K562 (cell line): ENCODE measurements around the gene EFHD2. TPM values are rescaled to one million over a fixed set of nuclear protein-coding genes. Genes with fewer than 3 reads are reported as not detected.
A peak's percentile ranks its signal among the peaks of the same experiment; 100 is the strongest.

ENCODE experiments used
- ATAC-seq: fragments of 200-7000 bp; cut with Tn5 transposase; 3 replicates; pipeline ENCODE4 v1.9.1; 2020; ENCODE audit warnings: moderate library complexity
- BruUV-seq: library from RNA; stranded (reverse); fragments of 400-500 nt; replicated peaks from 2 replicates; lab custom pipeline; 2021; lab: Mats Ljungman, UMichigan
- CTCF ChIA-PET: fragments of 300-600 bp; formaldehyde crosslinking; extraction: SDS; loops from one replicate; lab custom pipeline; 2021; ENCODE audit warnings: low intra/inter-chr PET ratio; lab: Yijun Ruan, JAX
- POLR2A ChIA-PET: fragments of 300-600, 350-650 bp; sonication (Branson Sonifier 250); formaldehyde crosslinking; extraction: SDS; loops from one replicate; lab custom pipeline; 2021; ENCODE audit warnings: antibody characterized with exemption, inconsistent platforms; lab: Yijun Ruan, JAX
- DNase-seq, 4 experiments: peaks; one replicate each; pipeline versions ENCODE4 v3.0.0 to v3.0.0-alpha.2; 2011 to 2018; ENCODE audit warnings: low spot score in 3 of 4, mixed read lengths in 3 of 4; ENCODE audit errors: extremely low read depth in 1 of 4
- FAIRE-seq: peaks from 2 replicates; lab custom pipeline; 2011; peaks lifted over from hg19 to GRCh38; lab: Jason Lieb, UNC
- H2AFZ ChIP-seq: 2 replicates; pipeline ENCODE4 v1.6.0; 2011; ENCODE audit warnings: low read depth, low read length, control low read depth, inconsistent platforms
- H3K27ac ChIP-seq: fragments of 200-600 bp; 3 replicates; pipeline ENCODE4 v1.8.0; 2011; ENCODE audit warnings: low read depth, mild to moderate bottlenecking, control low read depth, inconsistent platforms, low read length, moderate library complexity, mixed read lengths; ENCODE audit errors: extremely low read depth
- H3K27me3 ChIP-seq, 2 experiments: fragments of 300-600 bp in 1 of 2; 2 replicates in 1 of 2; 3 replicates in 1 of 2; pipeline versions ENCODE4 v1.6.0 to v1.8.0; 2011; ENCODE audit warnings: inconsistent platforms in 2 of 2, low read length in 2 of 2, mild to moderate bottlenecking in 1 of 2, mixed read lengths in 1 of 2, moderate library complexity in 1 of 2; ENCODE audit not compliant: control insufficient read depth in 2 of 2, insufficient read depth in 2 of 2
- H3K36me3 ChIP-seq: fragments of 300-600 bp; 3 replicates; pipeline ENCODE4 v1.8.0; 2011; ENCODE audit warnings: mild to moderate bottlenecking, low read length, inconsistent platforms; ENCODE audit not compliant: control insufficient read depth, insufficient read depth
- H3K4me1 ChIP-seq, 2 experiments: fragments of 200-600 bp in 1 of 2; replicated peaks in 1 of 2; 2 replicates in 1 of 2; 3 replicates in 1 of 2; pipeline versions ENCODE4 v1.5.1 to v1.8.0; 2011; ENCODE audit warnings: inconsistent platforms in 2 of 2, low read length in 2 of 2, mild to moderate bottlenecking in 1 of 2, mixed read lengths in 1 of 2, moderate library complexity in 1 of 2; ENCODE audit not compliant: control insufficient read depth in 2 of 2, insufficient read depth in 2 of 2
- H3K4me2 ChIP-seq: 2 replicates; pipeline ENCODE4 v1.6.1; 2011; ENCODE audit warnings: low read length, control low read depth, inconsistent platforms, mixed read lengths; ENCODE audit not compliant: insufficient read depth
- H3K4me3 ChIP-seq: fragments of 200-600 bp; sonication (generic), shearing (Covaris generic); 2 replicates; pipeline ENCODE4 v1.5.1; 2016; ENCODE audit warnings: control low read depth, inconsistent platforms
- H3K79me2 ChIP-seq: fragments of 200-600 bp; 3 replicates; pipeline ENCODE4 v1.8.0; 2011; ENCODE audit warnings: low read length, inconsistent platforms; ENCODE audit not compliant: control insufficient read depth, insufficient read depth
- H3K9ac ChIP-seq, 2 experiments: 2 replicates each; pipeline versions ENCODE4 v1.6.0 to v1.6.1; 2011; ENCODE audit warnings: low read depth in 2 of 2, low read length in 2 of 2, control low read depth in 1 of 2, inconsistent platforms in 1 of 2, mild to moderate bottlenecking in 1 of 2, mixed read lengths in 1 of 2; ENCODE audit not compliant: insufficient read depth in 1 of 2
- H3K9me1 ChIP-seq: one replicate; pipeline ENCODE4 v1.6.0; 2011; ENCODE audit warnings: inconsistent platforms, mild to moderate bottlenecking, low read length, moderate library complexity; ENCODE audit not compliant: control insufficient read depth, insufficient read depth
- H3K9me3 ChIP-seq: replicated peaks from 2 replicates; pipeline ENCODE4 v1.5.1; 2011; ENCODE audit warnings: low read depth, low read length, inconsistent platforms; ENCODE audit not compliant: control insufficient read depth, insufficient read depth
- H4K20me1 ChIP-seq: replicated peaks from 2 replicates; pipeline ENCODE4 v1.6.1; 2011; ENCODE audit warnings: low read length, inconsistent platforms, mixed read lengths; ENCODE audit not compliant: control insufficient read depth, insufficient read depth
- BCOR ChIP-seq: fragments of 450-650 bp; IDR thresholded peaks from 2 replicates; pipeline ENCODE4 v1.6.1; 2016
- CCNT2 ChIP-seq: IDR thresholded peaks from 2 replicates; pipeline ENCODE4 v1.6.1; 2011; ENCODE audit warnings: borderline replicate concordance, low read depth, mild to moderate bottlenecking, moderate library complexity, mixed read lengths, low read length; ENCODE audit not compliant: insufficient read length; ENCODE audit errors: extremely low read depth
- KDM1A ChIP-seq, 2 experiments: fragments of 450-650 bp; IDR thresholded peaks; 2 replicates each; pipeline ENCODE4 v1.6.1; 2016; ENCODE audit warnings: mild to moderate bottlenecking in 2 of 2
- NEUROD1 ChIP-seq: fragments of 150-350 bp; IDR thresholded peaks from 2 replicates; pipeline ENCODE4 v1.6.1; 2014; ENCODE audit warnings: borderline replicate concordance, low read length, low read depth; ENCODE audit not compliant: partially characterized antibody
- NR2C2 ChIP-seq, 2 experiments: fragments of 200-800 bp in 1 of 2; sonication (Bioruptor generic) in 1 of 2; sonication (generic) in 1 of 2; formaldehyde crosslinking in 1 of 2; IDR thresholded peaks; 2 replicates each; pipeline versions ENCODE4 v1.6.1 to v1.8.0; 2016 to 2022; ENCODE audit warnings: mild to moderate bottlenecking in 1 of 2, missing compliant biosample characterization in 1 of 2, missing genetic modification characterization in 1 of 2, missing genetic modification reagents in 1 of 2
- RCOR1 ChIP-seq, 2 experiments: IDR thresholded peaks; 2 replicates each; pipeline ENCODE4 v1.6.1; 2012; ENCODE audit warnings: low read depth in 2 of 2, low read length in 2 of 2, borderline replicate concordance in 1 of 2, improper control_type of control experiment in 1 of 2
- SMARCA5 ChIP-seq: fragments of 450-650 bp; IDR thresholded peaks from 2 replicates; pipeline ENCODE4 v1.6.1; 2016
- ZFP36 ChIP-seq: fragments of 150-350 bp; IDR thresholded peaks from 2 replicates; pipeline ENCODE4 v1.6.1; 2018; ENCODE audit warnings: low read length, low read depth; ENCODE audit not compliant: partially characterized antibody
- WGBS: fragments of 100-300 bp; shearing (Covaris generic); methylation state at CpG from one replicate; pipeline ENCODE4 v1.1.6; 2016; ENCODE audit warnings: low coverage, mixed read lengths; ENCODE audit not compliant: insufficient coverage; ENCODE audit errors: missing lambda C conversion rate; 5-methylcytosine and 5-hydroxymethylcytosine counted together
- in situ Hi-C: fragments of 300-500 bp; cut with MboI; formaldehyde crosslinking; loops from 4 replicates; pipeline ENCODE4 v1.15.0; 2018; ENCODE audit warnings: inconsistent platforms, mixed read lengths
- intact Hi-C: fragments of 100-400 bp; cut with micrococcal nuclease; formaldehyde crosslinking; loops from 2 replicates; pipeline ENCODE4 v1.14.2; 2022
- polyA plus RNA-seq, 8 experiments: library from polyadenylated mRNA; depleted of rRNA in 4 of 8; stranded (reverse) in 5 of 8; unstranded in 3 of 8; fragments of >200 nt; fragmentation: Nextera tagmentation in 2 of 8; fragmentation: Illumina TruSeq in 1 of 8; extraction: Ambion mirVana in 2 of 8; extraction: Trizol in 1 of 8; gene quantifications; 2 replicates each; pipeline versions ENCODE4 v1.2.1 to v1.2.3, GENCODE V29; 2011 to 2014; ENCODE audit warnings: inconsistent platforms in 1 of 8, missing spikeins in 1 of 8
- total RNA-seq, 7 experiments: library from RNA; depleted of rRNA in 6 of 7; stranded (reverse); fragments of >200 nt in 6 of 7; fragmentation: Illumina TruSeq in 2 of 7; extraction: Trizol in 2 of 7; gene quantifications; 2 replicates each; pipeline versions ENCODE4 v1.2.1 to v1.2.3, GENCODE V29; 2011 to 2021; ENCODE audit warnings: low replicate concordance in 1 of 7
- TF ChIP-seq, protein P1 (sequence below): fragments of 250-450 bp; sonication (Bioruptor Pico); IDR thresholded peaks from 2 replicates; pipeline ENCODE4 v1.8.0; 2021; ENCODE audit warnings: moderate library complexity, mild to moderate bottlenecking, inconsistent platforms
- TF ChIP-seq, protein P2 (sequence below): sonication (generic); formaldehyde crosslinking; IDR thresholded peaks from 2 replicates; pipeline ENCODE4 v1.8.1; 2023; ENCODE audit warnings: mild to moderate bottlenecking, missing genetic modification reagents

EFHD2 gene
- total and polyA plus RNA-seq, 9 of the 15 experiments (the other 6 are each of a cell fraction or from before 2014, with no cell fraction given) = 1.7 to 73.5 (median 25.2) TPM

DNA sequence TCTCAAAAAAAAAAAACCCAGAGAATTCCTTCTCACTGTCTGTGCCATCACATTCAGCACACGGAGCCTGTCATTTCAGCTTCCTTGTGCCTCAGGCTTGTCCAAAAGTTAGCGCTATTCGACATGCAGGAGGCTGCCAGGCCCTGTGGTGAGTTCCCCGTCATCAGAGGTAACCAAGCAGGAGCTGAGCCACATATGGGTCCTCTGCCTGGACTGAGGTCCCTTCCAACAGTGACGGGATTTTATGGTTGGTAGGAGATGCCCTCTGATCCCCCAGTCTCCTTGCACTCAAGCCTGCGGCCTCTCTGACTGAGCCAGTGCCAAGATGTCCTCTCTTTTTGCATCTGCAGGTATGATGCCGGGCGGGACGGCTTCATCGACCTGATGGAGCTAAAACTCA, 15.8 kb downstream of the EFHD2 start:
- Histone ChIP-seq H3K36me3 (peaks cover 37% of the 10 kb centered on the region; the same call in 2 of the 3 replicates), H3K27ac (no peak overlapping the region), H3K9me1 (peaks cover 5% of the 10 kb centered on the region)
- TF ChIP-seq ZFP36 (peak; percentile 46), RCOR1 (IDR thresholded peaks at IDR 0.05; ENCODE audit: borderline replicate concordance in 1 of 2, low read depth in 2 of 2, low read length in 2 of 2) (0 out of 4 replicates have a peak, but pooled peaks of 1 of the 2 experiments have one; percentile 25), NEUROD1 (no peak), KDM1A (IDR thresholded peaks at IDR 0.05) (peak in 1 of 2 experiments; percentile 48; a peak in 1 of 4 replicates), NR2C2 (CRISPR knock-in tag; IDR thresholded peaks at IDR 0.05) (no peak), NR2C2 (tag; IDR thresholded peaks at IDR 0.05) (no peak), CCNT2 (no peak), SMARCA5 (0 out of 2 replicates have a peak, but pooled peaks have one; percentile 29), BCOR (peak; percentile 86)
- TF ChIP-seq, protein P1, sequence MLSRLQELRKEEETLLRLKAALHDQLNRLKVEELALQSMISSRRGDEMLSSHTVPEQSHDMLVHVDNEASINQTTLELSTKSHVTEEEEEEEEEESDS (CRISPR knock-in tag) = no peak
- TF ChIP-seq, protein P2, sequence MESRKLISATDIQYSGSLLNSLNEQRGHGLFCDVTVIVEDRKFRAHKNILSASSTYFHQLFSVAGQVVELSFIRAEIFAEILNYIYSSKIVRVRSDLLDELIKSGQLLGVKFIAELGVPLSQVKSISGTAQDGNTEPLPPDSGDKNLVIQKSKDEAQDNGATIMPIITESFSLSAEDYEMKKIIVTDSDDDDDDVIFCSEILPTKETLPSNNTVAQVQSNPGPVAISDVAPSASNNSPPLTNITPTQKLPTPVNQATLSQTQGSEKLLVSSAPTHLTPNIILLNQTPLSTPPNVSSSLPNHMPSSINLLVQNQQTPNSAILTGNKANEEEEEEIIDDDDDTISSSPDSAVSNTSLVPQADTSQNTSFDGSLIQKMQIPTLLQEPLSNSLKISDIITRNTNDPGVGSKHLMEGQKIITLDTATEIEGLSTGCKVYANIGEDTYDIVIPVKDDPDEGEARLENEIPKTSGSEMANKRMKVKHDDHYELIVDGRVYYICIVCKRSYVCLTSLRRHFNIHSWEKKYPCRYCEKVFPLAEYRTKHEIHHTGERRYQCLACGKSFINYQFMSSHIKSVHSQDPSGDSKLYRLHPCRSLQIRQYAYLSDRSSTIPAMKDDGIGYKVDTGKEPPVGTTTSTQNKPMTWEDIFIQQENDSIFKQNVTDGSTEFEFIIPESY = peak; percentile 75
- TF ChIP-seq, all 486 proteins: peak for 6
- POLR2A ChIA-PET = no interaction called here
- ATAC-seq (no peak), FAIRE-seq (no peak), DNase-seq (no peak)
- H3K79me2 ChIP-seq = peaks cover 10% of the 10 kb centered on the region; the same call in 1 of the 3 replicates
- H2AFZ ChIP-seq = no peak overlapping the region
- H3K4me3 ChIP-seq = no peak overlapping the region
- no TSS peak for BruUV-seq
- 93% methylated on average over 10 of the region's 10 CpGs for WGBS
- H3K9ac ChIP-seq = peak overlapping the region in 1 of 2 experiments; percentile 31; a peak in 1 of 4 replicates
- in situ Hi-C loops = loop anchor here (5.0 to 10.0 kb wide), 2 partner anchors 98 to 301 kb away; no protein-coding TSS in a partner anchor
- peaks cover 3% of the 10 kb centered on the region; the same call in 1 of the 2 replicates for H4K20me1 ChIP-seq
- H3K4me1 ChIP-seq = peaks cover 23 to 66% of the 10 kb centered on the region in 2 experiments; a peak in 4 of 5 replicates
- H3K27me3 ChIP-seq = no peaks in the 10 kb centered on the region
- CTCF ChIA-PET = no interaction called here
- no peak overlapping the region for H3K4me2 ChIP-seq
- intact Hi-C loops = no loop called here
- H3K9me3 ChIP-seq = no peaks in the 10 kb centered on the region
